Karpas-422 (cell line): ENCODE results near the gene ST13. TPM values are rescaled to one million over a fixed set of nuclear protein-coding genes. Genes with fewer than 3 reads are reported as not detected.
"Not testable (repeated sequence)": the region's sequence is repeated elsewhere in the genome, so short reads cannot be mapped to it uniquely, and the experiment has no call there.

ENCODE experiments used
- DNase-seq: peaks from one replicate; pipeline ENCODE4 v3.0.0-alpha.2; 2015
- H2AFZ ChIP-seq: fragments of 200-600 bp; sonication (generic); 2 replicates; pipeline ENCODE4 v1.6.1; 2014; ENCODE audit warnings: antibody characterized with exemption, low read length, mixed read lengths
- H3K27ac ChIP-seq: fragments of 200-600 bp; sonication (generic); 2 replicates; pipeline ENCODE4 v1.5.1; 2014; ENCODE audit warnings: mild to moderate bottlenecking, low read length, moderate library complexity
- H3K27me3 ChIP-seq: fragments of 200-600 bp; sonication (generic); 2 replicates; pipeline ENCODE4 v1.6.1; 2014; ENCODE audit warnings: low read length, mixed read lengths
- H3K36me3 ChIP-seq: fragments of 200-600 bp; sonication (generic); 2 replicates; pipeline ENCODE4 v1.6.1; 2014; ENCODE audit warnings: low read length, mixed read lengths; ENCODE audit not compliant: insufficient read depth
- H3K4me1 ChIP-seq: fragments of 200-600 bp; sonication (generic); 2 replicates; pipeline ENCODE4 v1.6.1; 2014; ENCODE audit warnings: mild to moderate bottlenecking, low read length, mixed read lengths
- H3K4me2 ChIP-seq: fragments of 200-600 bp; sonication (generic); 2 replicates; pipeline ENCODE4 v1.6.1; 2014; ENCODE audit warnings: low read length, low read depth, mild to moderate bottlenecking; ENCODE audit not compliant: poor library complexity, severe bottlenecking
- H3K4me3 ChIP-seq: fragments of 200-600 bp; sonication (generic); 2 replicates; pipeline ENCODE4 v1.5.1; 2014; ENCODE audit warnings: mild to moderate bottlenecking, antibody characterized with exemption, low read length, mixed read lengths
- H3K79me2 ChIP-seq: fragments of 200-600 bp; sonication (generic); 2 replicates; pipeline ENCODE4 v1.6.1; 2014; ENCODE audit warnings: mild to moderate bottlenecking, low read length, mixed read lengths
- H3K9ac ChIP-seq: fragments of 200-600 bp; sonication (generic); 2 replicates; pipeline ENCODE4 v1.6.0; 2014; ENCODE audit warnings: low read length
- H3K9me2 ChIP-seq: fragments of 200-600 bp; sonication (generic), shearing (Covaris generic); replicated peaks from 2 replicates; pipeline ENCODE4 v1.6.0; 2014; ENCODE audit warnings: mild to moderate bottlenecking, low read length, moderate library complexity; ENCODE audit not compliant: insufficient read depth
- H3K9me3 ChIP-seq: fragments of 300-700, 200-600 bp; sonication (generic); 2 replicates; pipeline ENCODE4 v1.6.1; 2014; ENCODE audit warnings: low read length, mixed read lengths
- H4K20me1 ChIP-seq: fragments of 200-600 bp; sonication (generic); 2 replicates; pipeline ENCODE4 v1.6.1; 2014; ENCODE audit warnings: mild to moderate bottlenecking, antibody characterized with exemption, low read length, low read depth; ENCODE audit not compliant: insufficient read depth
- total RNA-seq: library from RNA; depleted of rRNA; stranded (reverse); fragments of >200 nt; shearing (Covaris generic); gene quantifications from 2 replicates; pipeline ENCODE4 v1.2.3, GENCODE V29; 2014; ENCODE audit warnings: low replicate concordance

The ST13 gene
- total RNA-seq, 1 experiment from 2014 or later, result 130 TPM

- Histone ChIP-seq H3K9me2 (no peaks in the 10 kb centered on the region), H3K79me2 (peaks cover 95% of the 10 kb centered on the region), H3K4me3 (peak overlapping the region; percentile 91), H3K4me1 (peaks cover 49% of the 10 kb centered on the region), H2AFZ (0 out of 2 replicates have a peak overlapping the region, but pooled peaks have one; percentile 37), H3K27me3 (no peaks in the 10 kb centered on the region), H3K36me3 (peaks cover 19% of the 10 kb centered on the region; the same call in 1 of the 2 replicates), H3K9me3 (no peaks in the 10 kb centered on the region), H4K20me1 (0 out of 2 replicates have a peak, but pooled peaks cover 3% of the 10 kb centered on the region), H3K4me2 (peak overlapping the region; percentile 95), H3K27ac (peak overlapping the region; percentile 88), H3K9ac (peak overlapping the region; percentile 90)
- DNase-seq, result peak; percentile 68
Measured at GRCh38 chr22:40855979-40856512, 393 bp downstream of the ST13 start.

- H3K27ac ChIP-seq, result peak overlapping the region; percentile 88; the same call in 1 of the 2 replicates
- DNase-seq, result peak; percentile 48
- peak overlapping the region; percentile 95 for H3K4me2 ChIP-seq
- H3K4me3 ChIP-seq, result peak overlapping the region; percentile 91
- H3K4me1 ChIP-seq, result peaks cover 49% of the 10 kb centered on the region
- peak overlapping the region; percentile 90 for H3K9ac ChIP-seq
- H3K9me3 ChIP-seq, result no peaks in the 10 kb centered on the region
- H2AFZ ChIP-seq, result no peak overlapping the region
- H3K27me3 ChIP-seq, result no peaks in the 10 kb centered on the region
- no peaks in the 10 kb centered on the region for H3K9me2 ChIP-seq
- peaks cover 26% of the 10 kb centered on the region; the same call in 1 of the 2 replicates for H3K36me3 ChIP-seq
- peaks cover 95% of the 10 kb centered on the region for H3K79me2 ChIP-seq
- H4K20me1 ChIP-seq, result 0 out of 2 replicates have a peak, but pooled peaks cover 3% of the 10 kb centered on the region
Measured at GRCh38 chr22:40855071-40855978, 1.1 kb downstream of the ST13 start.

DNA sequence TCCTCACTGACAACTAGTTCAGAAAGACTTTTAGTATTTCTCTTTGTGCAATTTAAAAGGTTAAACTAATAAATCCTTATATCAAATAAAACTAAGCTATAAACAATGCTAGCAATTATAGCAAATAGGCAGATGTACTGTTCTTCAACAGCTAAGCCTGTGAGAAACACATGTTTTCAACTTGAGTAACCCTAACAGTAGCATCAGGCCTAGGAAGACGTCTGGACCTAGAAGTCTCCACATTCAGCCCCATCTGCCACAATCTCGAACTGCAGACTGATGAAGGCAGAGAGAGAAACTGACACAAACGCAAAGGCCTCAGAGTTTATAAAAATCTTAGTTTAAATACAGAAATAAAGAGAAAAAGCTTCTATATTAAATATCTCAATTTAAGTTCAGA is 2.5 kb downstream of the ST13 start:
- Histone ChIP-seq H2AFZ (no peak overlapping the region), H3K4me1 (peaks cover 46% of the 10 kb centered on the region), H3K79me2 (peaks cover 93% of the 10 kb centered on the region), H3K4me3 (peak overlapping the region; percentile 91), H3K9me2 (no peaks in the 10 kb centered on the region), H3K9ac (peak overlapping the region; percentile 90), H3K9me3 (no peaks in the 10 kb centered on the region), H3K27me3 (no peaks in the 10 kb centered on the region), H3K27ac (peak overlapping the region; percentile 88), H3K36me3 (peaks cover 37% of the 10 kb centered on the region; the same call in 1 of the 2 replicates), H4K20me1 (0 out of 2 replicates have a peak, but pooled peaks cover 3% of the 10 kb centered on the region), H3K4me2 (peak overlapping the region; percentile 95)
- DNase-seq, result no peak

GRCh38 chr22:40853333-40853732 is 3.1 kb downstream of the ST13 start:
- H3K4me1 ChIP-seq, result peaks cover 41% of the 10 kb centered on the region
- no peak for DNase-seq
- H3K9ac ChIP-seq, result peak overlapping the region; percentile 90
- H2AFZ ChIP-seq, result no peak overlapping the region
- peak overlapping the region; percentile 27 for H3K27ac ChIP-seq
- H3K4me2 ChIP-seq, result peak overlapping the region; percentile 95
- H3K9me3 ChIP-seq, result no peaks in the 10 kb centered on the region
- no peaks in the 10 kb centered on the region for H3K27me3 ChIP-seq
- no peaks in the 10 kb centered on the region for H3K9me2 ChIP-seq
- H3K4me3 ChIP-seq, result peak overlapping the region; percentile 91
- 0 out of 2 replicates have a peak, but pooled peaks cover 3% of the 10 kb centered on the region for H4K20me1 ChIP-seq
- peaks cover 43% of the 10 kb centered on the region; the same call in 1 of the 2 replicates for H3K36me3 ChIP-seq
- peaks cover 93% of the 10 kb centered on the region for H3K79me2 ChIP-seq

DNA sequence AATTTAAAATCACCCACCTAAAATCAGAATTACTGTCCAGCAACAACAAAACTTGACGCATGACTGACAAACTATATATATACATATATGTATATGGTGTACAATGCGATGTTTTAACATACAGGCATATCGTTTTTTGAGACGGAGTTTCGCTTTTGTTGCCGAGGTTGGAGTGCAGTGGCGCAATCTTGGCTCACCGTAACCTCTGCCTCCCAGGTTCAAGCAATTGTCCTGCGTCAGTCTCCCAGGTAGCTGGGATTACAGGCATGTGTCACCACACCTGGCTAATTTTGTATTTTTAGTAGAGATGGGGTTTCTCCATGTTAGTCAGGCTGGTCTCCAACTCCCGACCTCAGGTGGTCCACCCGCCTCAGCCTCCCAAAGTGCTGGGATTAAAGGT is 10.6 kb downstream of the ST13 start:
- Histone ChIP-seq H3K79me2 (peaks cover 91% of the 10 kb centered on the region), H3K36me3 (peaks cover 78% of the 10 kb centered on the region)
- DNase-seq, result not testable (repeated sequence)

GRCh38 chr22:40844951-40845350 is 11.5 kb downstream of the ST13 start:
- Histone ChIP-seq H4K20me1 (peaks cover 3% of the 10 kb centered on the region; the same call in 1 of the 2 replicates), H3K27ac (no peak overlapping the region), H3K36me3 (peaks cover 78% of the 10 kb centered on the region), H3K9me3 (no peaks in the 10 kb centered on the region), H3K4me3 (no peak overlapping the region), H3K4me1 (no peaks in the 10 kb centered on the region), H3K4me2 (no peak overlapping the region), H3K27me3 (no peaks in the 10 kb centered on the region), H2AFZ (no peak overlapping the region), H3K9me2 (no peaks in the 10 kb centered on the region), H3K9ac (no peak overlapping the region), H3K79me2 (peaks cover 91% of the 10 kb centered on the region)
- DNase-seq, result no peak

More for the DNA sequence above, 10.6 kb downstream of the ST13 start:
- not testable (repeated sequence) for H3K4me2 ChIP-seq, H3K27ac ChIP-seq, H4K20me1 ChIP-seq, H3K4me3 ChIP-seq, H2AFZ ChIP-seq, H3K9me3 ChIP-seq, H3K9ac ChIP-seq, H3K27me3 ChIP-seq, H3K4me1 ChIP-seq, H3K9me2 ChIP-seq

- H3K36me3 ChIP-seq, result peaks cover 70% of the 10 kb centered on the region; the same call in 1 of the 2 replicates
- H3K4me3 ChIP-seq, result no peak overlapping the region
- H3K27me3 ChIP-seq, result no peaks in the 10 kb centered on the region
- no peak for DNase-seq
- no peak overlapping the region for H3K4me2 ChIP-seq
- no peak overlapping the region for H2AFZ ChIP-seq
- H4K20me1 ChIP-seq, result 0 out of 2 replicates have a peak, but pooled peaks cover 2% of the 10 kb centered on the region
- no peak overlapping the region for H3K27ac ChIP-seq
- H3K4me1 ChIP-seq, result peaks cover 7% of the 10 kb centered on the region; the same call in 1 of the 2 replicates
- peaks cover 85% of the 10 kb centered on the region for H3K79me2 ChIP-seq
- no peaks in the 10 kb centered on the region for H3K9me3 ChIP-seq
- no peak overlapping the region for H3K9ac ChIP-seq
- H3K9me2 ChIP-seq, result no peaks in the 10 kb centered on the region
Measured at GRCh38 chr22:40838486-40838885, 18.0 kb downstream of the ST13 start.

DNA sequence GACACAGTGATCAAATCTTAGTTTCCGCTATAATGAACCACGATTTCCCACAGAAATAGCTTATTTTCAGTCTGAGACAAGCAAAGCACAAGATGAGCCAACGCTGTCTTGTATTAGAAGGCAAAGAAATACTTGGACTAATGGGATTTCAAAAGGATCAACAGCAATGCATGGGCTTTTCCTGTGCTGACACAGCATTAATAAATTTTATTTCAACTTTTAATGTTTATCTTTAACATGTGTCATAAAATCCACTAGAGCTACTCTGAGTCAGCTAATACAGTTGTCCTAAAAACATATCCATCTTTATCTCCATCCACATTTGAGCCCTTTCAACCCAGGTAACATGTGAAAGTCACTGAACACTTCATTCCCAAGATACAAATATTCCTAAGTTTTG is 21.8 kb downstream of the ST13 start:
- Histone ChIP-seq H2AFZ (no peak overlapping the region), H3K9ac (no peak overlapping the region), H3K4me1 (peaks cover 7% of the 10 kb centered on the region; the same call in 1 of the 2 replicates), H3K4me2 (no peak overlapping the region), H3K36me3 (peaks cover 59% of the 10 kb centered on the region; the same call in 1 of the 2 replicates), H4K20me1 (0 out of 2 replicates have a peak, but pooled peaks cover 2% of the 10 kb centered on the region), H3K9me2 (no peaks in the 10 kb centered on the region), H3K27me3 (no peaks in the 10 kb centered on the region), H3K9me3 (no peaks in the 10 kb centered on the region), H3K79me2 (peaks cover 60% of the 10 kb centered on the region), H3K27ac (no peak overlapping the region), H3K4me3 (no peak overlapping the region)
- DNase-seq, result no peak
